ENCODE results near the gene KCNJ6.

Gene KCNJ6

DNA sequence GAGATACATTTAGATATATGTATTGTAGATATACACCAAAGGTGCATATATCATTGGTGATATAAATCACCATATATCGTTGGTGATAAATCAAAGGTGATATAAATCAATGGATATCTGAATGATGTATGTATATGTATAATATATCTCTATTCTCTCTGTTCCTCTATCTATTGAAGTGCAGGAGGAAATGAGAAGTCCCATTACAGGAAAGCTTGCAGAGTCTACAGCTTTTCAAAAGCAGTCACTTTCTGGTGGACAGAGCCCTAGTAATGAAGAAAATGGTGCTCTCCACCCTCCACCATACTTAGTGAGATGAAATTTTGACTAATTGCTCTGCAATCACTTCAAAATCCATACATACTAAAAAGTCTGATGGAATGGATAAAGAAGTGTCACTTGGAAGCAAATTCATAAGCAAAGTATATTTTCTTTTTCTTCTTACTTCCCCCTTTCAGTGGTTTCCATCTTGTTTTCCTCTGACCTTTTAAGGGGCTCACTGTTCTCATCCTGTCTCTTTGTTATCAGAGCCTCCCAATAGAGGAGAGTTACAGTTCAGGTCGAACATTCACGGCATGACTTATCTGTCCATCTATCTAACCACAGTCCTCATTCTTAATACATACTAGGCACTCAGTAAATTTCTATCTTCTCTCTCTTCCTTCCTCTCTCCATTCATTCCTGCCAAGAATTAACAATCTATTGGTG, 227.2 kb downstream of the KCNJ6 start:
- ChIA-PET CTCF (no interaction called here), POLR2A (no interaction called here)
- no peak for DNase-seq (ENCODE audit: extremely low spot score)
- TF ChIP-seq FOXA1 (IDR thresholded peaks at IDR 0.05) (no peak), ARNT (IDR thresholded peaks at IDR 0.05) (no peak), NFRKB (IDR thresholded peaks at IDR 0.05) (no peak), HDGF (IDR thresholded peaks at IDR 0.05; ENCODE audit: borderline replicate concordance) (no peak), TARDBP (IDR thresholded peaks at IDR 0.05) (no peak), BHLHE40 (IDR thresholded peaks at IDR 0.05; ENCODE audit: borderline replicate concordance) (no peak), FOXM1 (IDR thresholded peaks at IDR 0.05; ENCODE audit: borderline replicate concordance) (no peak), SUZ12 (IDR thresholded peaks at IDR 0.05) (no peak), SP1 (IDR thresholded peaks at IDR 0.05) (no peak), PKNOX1 (IDR thresholded peaks at IDR 0.05) (no peak), FOXK2 (IDR thresholded peaks at IDR 0.05) (no peak), CTBP1 (IDR thresholded peaks at IDR 0.05; ENCODE audit: borderline replicate concordance) (no peak), L3MBTL2 (conservative IDR thresholded peaks at IDR 0.05) (no peak), LEF1 (IDR thresholded peaks at IDR 0.05; ENCODE audit: borderline replicate concordance) (no peak), ELF4 (IDR thresholded peaks at IDR 0.05) (no peak), ZNF384 (IDR thresholded peaks at IDR 0.05) (no peak)

DNA sequence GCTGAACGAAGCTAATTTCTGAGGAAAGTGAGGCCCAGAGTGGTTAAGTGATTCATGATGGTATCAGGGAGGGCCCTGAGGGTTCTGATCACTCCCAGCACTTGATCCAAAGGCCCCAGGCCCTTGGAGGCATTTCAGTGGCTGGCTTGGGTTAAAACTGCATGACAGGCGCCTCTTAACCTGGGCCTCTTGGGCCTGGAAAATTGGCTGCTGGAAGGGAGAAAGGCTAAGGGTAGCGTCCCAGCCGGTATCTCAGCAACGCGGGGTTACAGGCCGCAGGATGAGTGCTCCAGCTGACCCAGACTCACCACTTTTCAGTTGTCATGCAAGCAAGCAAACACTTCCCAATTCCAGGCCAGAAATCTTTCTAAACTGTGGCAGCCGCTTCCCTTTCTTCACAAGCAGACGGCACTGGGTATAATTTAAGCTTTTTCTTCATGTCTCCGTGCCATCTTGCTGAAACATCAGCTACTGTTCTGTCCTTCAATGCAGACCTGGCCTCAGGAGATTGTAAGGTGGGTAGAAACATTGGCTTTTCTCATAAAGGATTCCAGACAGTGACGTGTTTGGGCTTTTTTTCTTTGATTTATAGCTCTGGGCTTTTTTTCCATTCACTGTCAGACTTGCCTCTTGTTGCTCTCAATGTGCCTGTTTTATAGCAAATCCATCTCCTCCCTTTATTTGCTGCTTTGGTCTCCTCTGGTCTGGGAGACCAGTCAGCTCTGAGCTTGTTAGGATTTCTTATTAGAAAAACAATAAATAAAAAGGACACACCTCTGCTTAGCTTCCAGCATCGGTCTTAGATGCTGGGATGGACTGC, 229.1 kb downstream of the KCNJ6 start:
- ChIA-PET POLR2A (interaction anchor here (0.6 kb wide), 1 partner anchor 441 kb away, joined by 3 read pairs; no protein-coding TSS in a partner anchor), CTCF (interaction anchor here (0.9 kb wide), 1 partner anchor 14 kb away, joined by 3 read pairs; no protein-coding TSS in a partner anchor)
- DNase-seq (ENCODE audit: extremely low spot score) = no peak
- TF ChIP-seq FOXK2 (IDR thresholded peaks at IDR 0.05) = no peak
- no peak for TF ChIP-seq NFRKB (IDR thresholded peaks at IDR 0.05)
- no peak for TF ChIP-seq LEF1 (IDR thresholded peaks at IDR 0.05; ENCODE audit: borderline replicate concordance)
- TF ChIP-seq TARDBP (IDR thresholded peaks at IDR 0.05) = no peak
- no peak for TF ChIP-seq CTBP1 (IDR thresholded peaks at IDR 0.05; ENCODE audit: borderline replicate concordance)
- no peak for TF ChIP-seq FOXM1 (IDR thresholded peaks at IDR 0.05; ENCODE audit: borderline replicate concordance)
- no peak for TF ChIP-seq ELF4 (IDR thresholded peaks at IDR 0.05)
- no peak for TF ChIP-seq SP1 (IDR thresholded peaks at IDR 0.05)
- TF ChIP-seq L3MBTL2 (conservative IDR thresholded peaks at IDR 0.05) = no peak
- no peak for TF ChIP-seq ZNF384 (IDR thresholded peaks at IDR 0.05)
- TF ChIP-seq BHLHE40 (IDR thresholded peaks at IDR 0.05; ENCODE audit: borderline replicate concordance) = no peak
- no peak for TF ChIP-seq HDGF (IDR thresholded peaks at IDR 0.05; ENCODE audit: borderline replicate concordance)
- no peak for TF ChIP-seq PKNOX1 (IDR thresholded peaks at IDR 0.05)
- no peak for TF ChIP-seq FOXA1 (IDR thresholded peaks at IDR 0.05)
- TF ChIP-seq ARNT (IDR thresholded peaks at IDR 0.05) = no peak
- TF ChIP-seq SUZ12 (IDR thresholded peaks at IDR 0.05) = no peak

- ChIA-PET CTCF (no interaction called here), POLR2A (no interaction called here)
- TF ChIP-seq SUZ12 (IDR thresholded peaks at IDR 0.05) = no peak
- no peak for TF ChIP-seq ELF4 (IDR thresholded peaks at IDR 0.05)
- TF ChIP-seq ZNF384 (IDR thresholded peaks at IDR 0.05) = no peak
- TF ChIP-seq LEF1 (IDR thresholded peaks at IDR 0.05; ENCODE audit: borderline replicate concordance) = no peak
- TF ChIP-seq SP1 (IDR thresholded peaks at IDR 0.05) = no peak
- TF ChIP-seq FOXK2 (IDR thresholded peaks at IDR 0.05) = no peak
- no peak for TF ChIP-seq ARNT (IDR thresholded peaks at IDR 0.05)
- TF ChIP-seq PKNOX1 (IDR thresholded peaks at IDR 0.05) = no peak
- no peak for TF ChIP-seq HDGF (IDR thresholded peaks at IDR 0.05; ENCODE audit: borderline replicate concordance)
- DNase-seq (ENCODE audit: extremely low spot score) = no peak
Observed at GRCh38 chr21:37684547-37684946, 231.7 kb downstream of the KCNJ6 start.

GRCh38 chr21:37684115-37684493, 232.2 kb downstream of the KCNJ6 start:
- no peak for DNase-seq (ENCODE audit: extremely low spot score)
- ChIA-PET POLR2A (no interaction called here), CTCF (no interaction called here)
- TF ChIP-seq ZNF384 (IDR thresholded peaks at IDR 0.05) (no peak), HDGF (IDR thresholded peaks at IDR 0.05; ENCODE audit: borderline replicate concordance) (no peak), FOXM1 (IDR thresholded peaks at IDR 0.05; ENCODE audit: borderline replicate concordance) (no peak), ELF4 (IDR thresholded peaks at IDR 0.05) (no peak), FOXK2 (IDR thresholded peaks at IDR 0.05) (no peak), PKNOX1 (IDR thresholded peaks at IDR 0.05) (no peak), FOXA1 (IDR thresholded peaks at IDR 0.05) (no peak), NFRKB (IDR thresholded peaks at IDR 0.05) (no peak), SUZ12 (IDR thresholded peaks at IDR 0.05) (no peak), LEF1 (IDR thresholded peaks at IDR 0.05; ENCODE audit: borderline replicate concordance) (no peak), TARDBP (IDR thresholded peaks at IDR 0.05) (no peak), CTBP1 (IDR thresholded peaks at IDR 0.05; ENCODE audit: borderline replicate concordance) (no peak), BHLHE40 (IDR thresholded peaks at IDR 0.05; ENCODE audit: borderline replicate concordance) (no peak), SP1 (IDR thresholded peaks at IDR 0.05) (no peak), ARNT (IDR thresholded peaks at IDR 0.05) (no peak)

All from HEK293T (cell line).